HG02763 (cell line): ENCODE data around the gene SNX17.
A peak's percentile ranks its signal among the peaks of the same experiment; 100 is the strongest.
"Not testable (repeated sequence)": the region's sequence is repeated elsewhere in the genome, so short reads cannot be mapped to it uniquely, and the experiment has no call there.

Experiments
- ATAC-seq: cut with Tn5 transposase; IDR thresholded peaks from one replicate; pipeline ENCODE4 v1.9.1; 2021; ENCODE audit warnings: mild to moderate bottlenecking, moderate library complexity; ENCODE audit not compliant: unreplicated experiment

The SNX17 gene

GRCh38 chr2:27393225-27393624 is 22.8 kb downstream of the SNX17 start:
- ATAC-seq, result no peak

GRCh38 chr2:27398962-27399361 is 28.5 kb downstream of the SNX17 start:
- ATAC-seq, result no peak

GRCh38 chr2:27400348-27401135 is 30.1 kb downstream of the SNX17 start:
- ATAC-seq, result no peak

- ATAC-seq, result no peak
These were observed 37.5 kb downstream of the SNX17 start for GRCh38 chr2:27407798-27408491.

- peak; percentile 23 for ATAC-seq
These were observed 38.3 kb downstream of the SNX17 start for GRCh38 chr2:27408601-27409320.

- ATAC-seq, result peak; percentile 94
These were observed 39.1 kb downstream of the SNX17 start, which contains the start of gene PPM1G for GRCh38 chr2:27409321-27410073. PPM1G (minus strand) TSS chr2:27409591; CDS start chr2:27409422, 169 bp downstream.

GRCh38 chr2:27412419-27413152 is 42.2 kb downstream of the SNX17 start:
- no peak for ATAC-seq

- no peak for ATAC-seq
These were observed 45.7 kb downstream of the SNX17 start for GRCh38 chr2:27416151-27416550.

- no peak for ATAC-seq
These were observed 50.6 kb downstream of the SNX17 start for GRCh38 chr2:27420996-27421395.

- no peak for ATAC-seq
These were observed 51.3 kb downstream of the SNX17 start for GRCh38 chr2:27421660-27422250.

- ATAC-seq, result no peak
These were observed 52.5 kb downstream of the SNX17 start for GRCh38 chr2:27422958-27423357.

- ATAC-seq, result not testable (repeated sequence)
These were observed 54.6 kb downstream of the SNX17 start for GRCh38 chr2:27425039-27425438.
